WTC11 (cell line): ENCODE measurements around the gene NPAS3. TPM values are rescaled to one million over a fixed set of nuclear protein-coding genes. Genes with fewer than 3 reads are reported as not detected.

Source experiments
- ATAC-seq: fragments of 200-7000 bp; cut with Tn5 transposase; 2 replicates; pipeline ENCODE4 v1.10.0; 2021; ENCODE audit warnings: mild to moderate bottlenecking, moderate library complexity
- CTCF ChIA-PET: fragments of 300-600 bp; sonication (Branson Sonifier 250); formaldehyde crosslinking; loops from one replicate; lab custom pipeline; 2021; ENCODE audit warnings: antibody characterized with exemption; lab: Charles Lee
- POLR2A ChIA-PET: fragments of 350-600 bp; sonication (Branson Sonifier 250); formaldehyde crosslinking; loops from one replicate; lab custom pipeline; 2021; ENCODE audit warnings: antibody characterized with exemption; lab: Charles Lee
- DNase-seq: peaks from one replicate; pipeline ENCODE4 v3.0.0; 2021; ENCODE audit warnings: low spot score
- H3K27ac Mint-ChIP-seq: 2 replicates; pipeline ENCODE4 v1.8.0; 2021; ENCODE audit warnings: mixed read lengths
- H3K27me3 Mint-ChIP-seq: 2 replicates; pipeline ENCODE4 v1.8.0; 2021; ENCODE audit warnings: low read depth, mild to moderate bottlenecking, moderate library complexity, mixed read lengths
- H3K36me3 Mint-ChIP-seq: 2 replicates; pipeline ENCODE4 v1.8.0; 2021; ENCODE audit warnings: mixed read lengths
- H3K4me1 Mint-ChIP-seq: 2 replicates; pipeline ENCODE4 v1.8.0; 2022; ENCODE audit warnings: mixed read lengths
- H3K4me3 Mint-ChIP-seq: 2 replicates; pipeline ENCODE4 v1.8.0; 2021; ENCODE audit warnings: mild to moderate bottlenecking, moderate library complexity, mixed read lengths
- H3K9me3 Mint-ChIP-seq: 2 replicates; pipeline ENCODE4 v1.8.0; 2021; ENCODE audit warnings: mixed read lengths
- ETV6 ChIP-seq: sonication (generic); formaldehyde crosslinking; IDR thresholded peaks from 2 replicates; pipeline ENCODE4 v1.8.1; 2022; ENCODE audit warnings: mild to moderate bottlenecking, missing genetic modification reagents
- FOXP1 ChIP-seq: sonication (generic); formaldehyde crosslinking; IDR thresholded peaks from 2 replicates; pipeline ENCODE4 v1.8.0; 2022; ENCODE audit warnings: missing genetic modification reagents, mild to moderate bottlenecking, moderate library complexity, borderline replicate concordance
- HMGA2 ChIP-seq: fragments of 250-450 bp; sonication (Bioruptor Pico); IDR thresholded peaks from 2 replicates; pipeline ENCODE4 v1.4.0; 2021; ENCODE audit warnings: mild to moderate bottlenecking, moderate library complexity
- IRF2 ChIP-seq: sonication (generic); formaldehyde crosslinking; IDR thresholded peaks from 2 replicates; pipeline ENCODE4 v1.8.0; 2022; ENCODE audit warnings: low read depth, missing genetic modification reagents, borderline replicate concordance
- KAT7 ChIP-seq: sonication (generic); formaldehyde crosslinking; IDR thresholded peaks from 2 replicates; pipeline ENCODE4 v1.8.1; 2023; ENCODE audit warnings: missing genetic modification reagents, mild to moderate bottlenecking, borderline replicate concordance
- NFE2L1 ChIP-seq: sonication (generic); formaldehyde crosslinking; IDR thresholded peaks from 2 replicates; pipeline ENCODE4 v1.8.1; 2023; ENCODE audit warnings: missing genetic modification reagents
- RORB ChIP-seq: fragments of 250-450 bp; sonication (Bioruptor Pico); IDR thresholded peaks from 2 replicates; pipeline ENCODE4 v1.9.0; 2021; ENCODE audit warnings: mild to moderate bottlenecking
- ZBTB21 ChIP-seq: sonication (generic); formaldehyde crosslinking; IDR thresholded peaks from 2 replicates; pipeline ENCODE4 v1.8.1; 2023; ENCODE audit warnings: mild to moderate bottlenecking, missing genetic modification reagents, borderline replicate concordance
- ZNF121 ChIP-seq: sonication (generic); formaldehyde crosslinking; IDR thresholded peaks from 2 replicates; pipeline ENCODE4 v1.8.0; 2023; ENCODE audit warnings: missing genetic modification reagents
- ZNF138 ChIP-seq: sonication (generic); formaldehyde crosslinking; conservative IDR thresholded peaks from 2 replicates; pipeline ENCODE4 v1.8.1; 2022; ENCODE audit warnings: mild to moderate bottlenecking, moderate library complexity, missing genetic modification reagents
- ZNF317 ChIP-seq: sonication (generic); formaldehyde crosslinking; IDR thresholded peaks from 2 replicates; pipeline ENCODE4 v1.8.1; 2023; ENCODE audit warnings: low read depth, mild to moderate bottlenecking, moderate library complexity, missing genetic modification reagents, borderline replicate concordance
- ZNF423 ChIP-seq: fragments of 250-450 bp; sonication (Bioruptor Pico); IDR thresholded peaks from 2 replicates; pipeline ENCODE4 v2.1.2; 2022; ENCODE audit warnings: mild to moderate bottlenecking, moderate library complexity
- total RNA-seq: library from RNA; stranded (reverse); gene quantifications from 3 replicates; pipeline ENCODE4 v1.2.3, GENCODE V29; 2021
- TF ChIP-seq, protein P1 (sequence below): sonication (generic); formaldehyde crosslinking; IDR thresholded peaks from 2 replicates; pipeline ENCODE4 v1.8.0; 2022; ENCODE audit warnings: mild to moderate bottlenecking, missing genetic modification reagents
- TF ChIP-seq, protein P2 (sequence below): sonication (generic); formaldehyde crosslinking; IDR thresholded peaks from 2 replicates; pipeline ENCODE4 v1.8.1; 2023; ENCODE audit warnings: mild to moderate bottlenecking, moderate library complexity, missing genetic modification reagents
- TF ChIP-seq, protein P3 (sequence below): sonication (generic); formaldehyde crosslinking; IDR thresholded peaks from 2 replicates; pipeline ENCODE4 v1.8.1; 2023; ENCODE audit warnings: mild to moderate bottlenecking, missing genetic modification reagents
- TF ChIP-seq, protein P4 (sequence below): fragments of 250-450 bp; sonication (Bioruptor Pico); IDR thresholded peaks from 2 replicates; pipeline ENCODE4 v1.9.0; 2021; ENCODE audit warnings: moderate library complexity, mild to moderate bottlenecking, inconsistent platforms, borderline replicate concordance
- TF ChIP-seq, protein P5 (sequence below): sonication (generic); formaldehyde crosslinking; conservative IDR thresholded peaks from 2 replicates; pipeline ENCODE4 v1.8.1; 2022; ENCODE audit warnings: mild to moderate bottlenecking, missing genetic modification reagents
- TF ChIP-seq, protein P6 (sequence below): sonication (generic); formaldehyde crosslinking; IDR thresholded peaks from 2 replicates; pipeline ENCODE4 v1.8.0; 2022; ENCODE audit warnings: missing genetic modification reagents
- TF ChIP-seq, protein P7 (sequence below): sonication (generic); formaldehyde crosslinking; IDR thresholded peaks from 2 replicates; pipeline ENCODE4 v1.8.1; 2023; ENCODE audit warnings: mild to moderate bottlenecking, missing genetic modification reagents

Gene NPAS3
- total RNA-seq, 1 experiment from 2014 or later = 3.2 TPM

DNA sequence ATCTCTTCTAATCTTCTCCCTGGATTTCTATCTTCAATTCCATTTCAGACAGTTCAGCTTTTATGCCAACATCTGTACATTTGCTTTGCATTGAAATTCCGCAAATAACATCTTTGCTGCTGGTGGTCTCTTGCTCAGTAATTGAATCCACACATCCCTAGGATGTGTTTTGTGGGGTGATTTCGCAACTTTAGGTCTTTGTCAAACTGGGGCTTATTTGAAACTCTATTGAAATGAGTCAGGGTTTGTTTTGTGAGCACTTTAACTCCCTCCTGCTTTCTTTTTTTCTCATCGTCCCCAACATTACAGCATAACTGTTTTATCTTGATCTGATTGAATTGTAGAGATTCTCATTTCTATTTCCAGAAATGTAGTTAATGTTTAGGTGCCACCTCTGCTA, 404.3 kb downstream of the NPAS3 start:
- peaks cover 3% of the 10 kb centered on the region for H3K9me3 Mint-ChIP-seq
- peaks cover 3% of the 10 kb centered on the region for H3K36me3 Mint-ChIP-seq
- no peaks in the 10 kb centered on the region for H3K27me3 Mint-ChIP-seq
- TF ChIP-seq KAT7 (CRISPR knock-in tag) (no peak), RORB (CRISPR knock-in tag) (no peak), ZNF423 (CRISPR knock-in tag) (no peak), ZBTB21 (CRISPR knock-in tag) (no peak), NFE2L1 (CRISPR knock-in tag) (no peak), ZNF317 (no peak), IRF2 (CRISPR knock-in tag) (no peak), HMGA2 (no peak), ZNF121 (CRISPR knock-in tag) (no peak), FOXP1 (CRISPR knock-in tag) (no peak), ETV6 (CRISPR knock-in tag) (no peak), ZNF138 (CRISPR knock-in tag) (no peak)
- TF ChIP-seq, protein P1, sequence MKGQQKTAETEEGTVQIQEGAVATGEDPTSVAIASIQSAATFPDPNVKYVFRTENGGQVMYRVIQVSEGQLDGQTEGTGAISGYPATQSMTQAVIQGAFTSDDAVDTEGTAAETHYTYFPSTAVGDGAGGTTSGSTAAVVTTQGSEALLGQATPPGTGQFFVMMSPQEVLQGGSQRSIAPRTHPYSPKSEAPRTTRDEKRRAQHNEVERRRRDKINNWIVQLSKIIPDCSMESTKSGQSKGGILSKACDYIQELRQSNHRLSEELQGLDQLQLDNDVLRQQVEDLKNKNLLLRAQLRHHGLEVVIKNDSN (CRISPR knock-in tag) = no peak
- TF ChIP-seq, protein P2, sequence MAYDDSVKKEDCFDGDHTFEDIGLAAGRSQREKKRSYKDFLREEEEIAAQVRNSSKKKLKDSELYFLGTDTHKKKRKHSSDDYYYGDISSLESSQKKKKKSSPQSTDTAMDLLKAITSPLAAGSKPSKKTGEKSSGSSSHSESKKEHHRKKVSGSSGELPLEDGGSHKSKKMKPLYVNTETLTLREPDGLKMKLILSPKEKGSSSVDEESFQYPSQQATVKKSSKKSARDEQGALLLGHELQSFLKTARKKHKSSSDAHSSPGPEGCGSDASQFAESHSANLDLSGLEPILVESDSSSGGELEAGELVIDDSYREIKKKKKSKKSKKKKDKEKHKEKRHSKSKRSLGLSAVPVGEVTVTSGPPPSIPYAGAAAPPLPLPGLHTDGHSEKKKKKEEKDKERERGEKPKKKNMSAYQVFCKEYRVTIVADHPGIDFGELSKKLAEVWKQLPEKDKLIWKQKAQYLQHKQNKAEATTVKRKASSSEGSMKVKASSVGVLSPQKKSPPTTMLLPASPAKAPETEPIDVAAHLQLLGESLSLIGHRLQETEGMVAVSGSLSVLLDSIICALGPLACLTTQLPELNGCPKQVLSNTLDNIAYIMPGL (CRISPR knock-in tag) = no peak
- TF ChIP-seq, protein P3, sequence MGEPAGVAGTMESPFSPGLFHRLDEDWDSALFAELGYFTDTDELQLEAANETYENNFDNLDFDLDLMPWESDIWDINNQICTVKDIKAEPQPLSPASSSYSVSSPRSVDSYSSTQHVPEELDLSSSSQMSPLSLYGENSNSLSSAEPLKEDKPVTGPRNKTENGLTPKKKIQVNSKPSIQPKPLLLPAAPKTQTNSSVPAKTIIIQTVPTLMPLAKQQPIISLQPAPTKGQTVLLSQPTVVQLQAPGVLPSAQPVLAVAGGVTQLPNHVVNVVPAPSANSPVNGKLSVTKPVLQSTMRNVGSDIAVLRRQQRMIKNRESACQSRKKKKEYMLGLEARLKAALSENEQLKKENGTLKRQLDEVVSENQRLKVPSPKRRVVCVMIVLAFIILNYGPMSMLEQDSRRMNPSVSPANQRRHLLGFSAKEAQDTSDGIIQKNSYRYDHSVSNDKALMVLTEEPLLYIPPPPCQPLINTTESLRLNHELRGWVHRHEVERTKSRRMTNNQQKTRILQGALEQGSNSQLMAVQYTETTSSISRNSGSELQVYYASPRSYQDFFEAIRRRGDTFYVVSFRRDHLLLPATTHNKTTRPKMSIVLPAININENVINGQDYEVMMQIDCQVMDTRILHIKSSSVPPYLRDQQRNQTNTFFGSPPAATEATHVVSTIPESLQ (CRISPR knock-in tag) = no peak
- TF ChIP-seq, protein P4, sequence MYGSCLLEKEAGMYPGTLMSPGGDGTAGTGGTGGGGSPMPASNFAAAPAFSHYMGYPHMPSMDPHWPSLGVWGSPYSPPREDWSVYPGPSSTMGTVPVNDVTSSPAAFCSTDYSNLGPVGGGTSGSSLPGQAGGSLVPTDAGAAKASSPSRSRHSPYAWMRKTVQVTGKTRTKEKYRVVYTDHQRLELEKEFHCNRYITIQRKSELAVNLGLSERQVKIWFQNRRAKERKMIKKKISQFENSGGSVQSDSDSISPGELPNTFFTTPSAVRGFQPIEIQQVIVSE (CRISPR knock-in tag) = no peak
- TF ChIP-seq, protein P5, sequence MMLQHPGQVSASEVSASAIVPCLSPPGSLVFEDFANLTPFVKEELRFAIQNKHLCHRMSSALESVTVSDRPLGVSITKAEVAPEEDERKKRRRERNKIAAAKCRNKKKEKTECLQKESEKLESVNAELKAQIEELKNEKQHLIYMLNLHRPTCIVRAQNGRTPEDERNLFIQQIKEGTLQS = no peak
- TF ChIP-seq, protein P6, sequence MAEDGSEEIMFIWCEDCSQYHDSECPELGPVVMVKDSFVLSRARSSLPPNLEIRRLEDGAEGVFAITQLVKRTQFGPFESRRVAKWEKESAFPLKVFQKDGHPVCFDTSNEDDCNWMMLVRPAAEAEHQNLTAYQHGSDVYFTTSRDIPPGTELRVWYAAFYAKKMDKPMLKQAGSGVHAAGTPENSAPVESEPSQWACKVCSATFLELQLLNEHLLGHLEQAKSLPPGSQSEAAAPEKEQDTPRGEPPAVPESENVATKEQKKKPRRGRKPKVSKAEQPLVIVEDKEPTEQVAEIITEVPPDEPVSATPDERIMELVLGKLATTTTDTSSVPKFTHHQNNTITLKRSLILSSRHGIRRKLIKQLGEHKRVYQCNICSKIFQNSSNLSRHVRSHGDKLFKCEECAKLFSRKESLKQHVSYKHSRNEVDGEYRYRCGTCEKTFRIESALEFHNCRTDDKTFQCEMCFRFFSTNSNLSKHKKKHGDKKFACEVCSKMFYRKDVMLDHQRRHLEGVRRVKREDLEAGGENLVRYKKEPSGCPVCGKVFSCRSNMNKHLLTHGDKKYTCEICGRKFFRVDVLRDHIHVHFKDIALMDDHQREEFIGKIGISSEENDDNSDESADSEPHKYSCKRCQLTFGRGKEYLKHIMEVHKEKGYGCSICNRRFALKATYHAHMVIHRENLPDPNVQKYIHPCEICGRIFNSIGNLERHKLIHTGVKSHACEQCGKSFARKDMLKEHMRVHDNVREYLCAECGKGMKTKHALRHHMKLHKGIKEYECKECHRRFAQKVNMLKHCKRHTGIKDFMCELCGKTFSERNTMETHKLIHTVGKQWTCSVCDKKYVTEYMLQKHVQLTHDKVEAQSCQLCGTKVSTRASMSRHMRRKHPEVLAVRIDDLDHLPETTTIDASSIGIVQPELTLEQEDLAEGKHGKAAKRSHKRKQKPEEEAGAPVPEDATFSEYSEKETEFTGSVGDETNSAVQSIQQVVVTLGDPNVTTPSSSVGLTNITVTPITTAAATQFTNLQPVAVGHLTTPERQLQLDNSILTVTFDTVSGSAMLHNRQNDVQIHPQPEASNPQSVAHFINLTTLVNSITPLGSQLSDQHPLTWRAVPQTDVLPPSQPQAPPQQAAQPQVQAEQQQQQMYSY (CRISPR knock-in tag) = no peak
- TF ChIP-seq, protein P7, sequence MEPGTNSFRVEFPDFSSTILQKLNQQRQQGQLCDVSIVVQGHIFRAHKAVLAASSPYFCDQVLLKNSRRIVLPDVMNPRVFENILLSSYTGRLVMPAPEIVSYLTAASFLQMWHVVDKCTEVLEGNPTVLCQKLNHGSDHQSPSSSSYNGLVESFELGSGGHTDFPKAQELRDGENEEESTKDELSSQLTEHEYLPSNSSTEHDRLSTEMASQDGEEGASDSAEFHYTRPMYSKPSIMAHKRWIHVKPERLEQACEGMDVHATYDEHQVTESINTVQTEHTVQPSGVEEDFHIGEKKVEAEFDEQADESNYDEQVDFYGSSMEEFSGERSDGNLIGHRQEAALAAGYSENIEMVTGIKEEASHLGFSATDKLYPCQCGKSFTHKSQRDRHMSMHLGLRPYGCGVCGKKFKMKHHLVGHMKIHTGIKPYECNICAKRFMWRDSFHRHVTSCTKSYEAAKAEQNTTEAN (CRISPR knock-in tag) = no peak
- H3K27ac Mint-ChIP-seq = 0 out of 2 replicates have a peak overlapping the region, but pooled peaks have one; percentile 33
- ChIA-PET POLR2A (no interaction called here), CTCF (no interaction called here)
- no peak overlapping the region for H3K4me3 Mint-ChIP-seq
- peak; percentile 26; the same call in 1 of the 2 replicates for ATAC-seq
- DNase-seq = no peak
- peaks cover 43% of the 10 kb centered on the region for H3K4me1 Mint-ChIP-seq
